ENCODE data around the gene CCR7. TPM values are rescaled to one million over a fixed set of nuclear protein-coding genes. Genes with fewer than 3 reads are reported as not detected.

CCR7 gene
- total RNA-seq (2016; rRNA removed; fragmentation: Illumina TruSeq; extraction: Trizol) (0.04 TPM in 1 of 2 replicates, not detected in the other), polyA plus RNA-seq (2011; rRNA removed) (0.53 and 0.55 TPM in 2 replicates), polyA minus RNA-seq (2011; rRNA and poly(A)+ RNA removed; ENCODE audit: low replicate concordance) (1.4 and 3.5 TPM in 2 replicates), Bru-seq, nascent RNA (percentile 27 among the genes with signal in this experiment), BruChase-seq, experiment 1, labeled RNA remaining after a 6-hour chase (percentile 29 among the genes with signal in this experiment), BruChase-seq, experiment 2, labeled RNA remaining after a 2-hour chase (percentile 34 among the genes with signal in this experiment)
- total RNA-seq (2016; cell fraction: cytosol; rRNA removed; fragmentation: Illumina TruSeq; extraction: Trizol; ENCODE audit: low read depth) = not detected in 2 replicates
- total RNA-seq (2016; cell fraction: insoluble cytoplasmic fraction; rRNA removed; fragmentation: Illumina TruSeq; extraction: Trizol) = 0.09 TPM in 1 of 2 replicates, not detected in the other
- total RNA-seq (2016; cell fraction: membrane; rRNA removed; fragmentation: Illumina TruSeq; extraction: Trizol) = not detected in 2 replicates
- not detected in 2 replicates for total RNA-seq (2016; cell fraction: nucleus; rRNA removed; fragmentation: Illumina TruSeq; extraction: Trizol)
- polyA plus RNA-seq (2011; cell fraction: cytosol; rRNA removed) = 0.59 and 0.70 TPM in 2 replicates
- 0.31 and 1.1 TPM in 2 replicates for polyA plus RNA-seq (2011; cell fraction: nucleus; rRNA removed)
- 1.1 and 1.5 TPM in 2 replicates for polyA plus RNA-seq (2012)
- polyA plus RNA-seq (2016; cell fraction: cytosol; fragmentation: Illumina TruSeq; extraction: Trizol; ENCODE audit: low read depth) = not detected in 2 replicates
- not detected in 2 replicates for polyA plus RNA-seq (2016; cell fraction: insoluble cytoplasmic fraction; fragmentation: Illumina TruSeq; extraction: Trizol; ENCODE audit: low read depth)
- polyA plus RNA-seq (2016; cell fraction: membrane; fragmentation: Illumina TruSeq; extraction: Trizol; ENCODE audit: low read depth) = not detected in 2 replicates
- not detected in 2 replicates for polyA plus RNA-seq (2016; cell fraction: nucleus; fragmentation: Illumina TruSeq; extraction: Trizol; ENCODE audit: insufficient read depth, low read depth)
- polyA minus RNA-seq (2011; cell fraction: cytosol; rRNA and poly(A)+ RNA removed) = 0.40 TPM in 1 of 2 replicates, not detected in the other
- 0.37 TPM in 1 of 2 replicates, not detected in the other for polyA minus RNA-seq (2011; cell fraction: nucleus; rRNA and poly(A)+ RNA removed)
- long read RNA-seq, experiment 1 = 0 reads
- long read RNA-seq, experiment 2 = 0 reads

GRCh38 chr17:40564883-40565768 is at the start of gene CCR7:
CCR7 (minus strand) TSS chr17:40565472; CDS start chr17:40565409, 63 bp downstream.
- H2AFZ ChIP-seq (ENCODE audit: low read length) = no peak within 1 kb of the TSS
- peaks cover 8% of the 10 kb centered on the region for H3K9me3 ChIP-seq (ENCODE audit: low read length)
- DNase-seq (ENCODE audit: low spot score) = no peak
- H3K27ac ChIP-seq (ENCODE audit: extremely low read length, insufficient read depth, low read length) = no peak within 1 kb of the TSS
- no peaks in the 10 kb centered on the region for H3K36me3 ChIP-seq (replicated peaks in 1 of 2; ENCODE audit: control insufficient read depth in 1 of 2, insufficient read depth in 2 of 2, low read length in 2 of 2)
- peaks cover 21% of the 10 kb centered on the region for H3K4me1 ChIP-seq (ENCODE audit: insufficient read depth, low read length)
- ChIA-PET CTCF (ENCODE audit: low intra/inter-chr PET ratio, low total read pairs) (no interaction called here), POLR2A (no interaction called here)
- ATAC-seq = no peak
- 45% methylated on average over 12 of the region's 12 CpGs for WGBS (ENCODE audit: low lambda C conversion rate)
- no peaks in the 10 kb centered on the region for H4K20me1 ChIP-seq (ENCODE audit: insufficient read depth, low read length)
- H3K79me2 ChIP-seq (ENCODE audit: insufficient read depth, low read length) = no peaks in the 10 kb centered on the region
- no peak within 1 kb of the TSS for H3K4me2 ChIP-seq (ENCODE audit: low read depth, low read length)
- intact Hi-C loops (cut with micrococcal nuclease; ENCODE audit: unreplicated experiment) = no loop called here
- in situ Hi-C loops (cut with HindIII; ENCODE audit: extremely low pct_ligation_motif_present, low pct_unique_long_range_greater_than_20kb) = loop anchor here (5.0 kb wide), 1 partner anchor 123 kb away; the partner anchor contains the start of gene IGFBP4
- FAIRE-seq = no peak
- no peak within 1 kb of the TSS for H3K9ac ChIP-seq (ENCODE audit: insufficient read depth, low read depth, low read length)
- no peak for TF ChIP-seq ZFP1 (CRISPR knock-in tag; IDR thresholded peaks at IDR 0.05)
- no peak for TF ChIP-seq BHLHE40 (IDR thresholded peaks at IDR 0.05; ENCODE audit: low read length)
- TF ChIP-seq ZNF790 (CRISPR knock-in tag; IDR thresholded peaks at IDR 0.05; ENCODE audit: borderline replicate concordance) = no peak
- no peak for TF ChIP-seq ZNF7 (CRISPR knock-in tag; IDR thresholded peaks at IDR 0.05)
- TF ChIP-seq ZNF496 (CRISPR knock-in tag; IDR thresholded peaks at IDR 0.05; ENCODE audit: insufficient replicate concordance) = no peak
- no peak for TF ChIP-seq DNMT3B (CRISPR knock-in tag; conservative IDR thresholded peaks at IDR 0.05)
- no peak for TF ChIP-seq PHF8 (CRISPR knock-in tag; IDR thresholded peaks at IDR 0.05)
- TF ChIP-seq, protein P1, sequence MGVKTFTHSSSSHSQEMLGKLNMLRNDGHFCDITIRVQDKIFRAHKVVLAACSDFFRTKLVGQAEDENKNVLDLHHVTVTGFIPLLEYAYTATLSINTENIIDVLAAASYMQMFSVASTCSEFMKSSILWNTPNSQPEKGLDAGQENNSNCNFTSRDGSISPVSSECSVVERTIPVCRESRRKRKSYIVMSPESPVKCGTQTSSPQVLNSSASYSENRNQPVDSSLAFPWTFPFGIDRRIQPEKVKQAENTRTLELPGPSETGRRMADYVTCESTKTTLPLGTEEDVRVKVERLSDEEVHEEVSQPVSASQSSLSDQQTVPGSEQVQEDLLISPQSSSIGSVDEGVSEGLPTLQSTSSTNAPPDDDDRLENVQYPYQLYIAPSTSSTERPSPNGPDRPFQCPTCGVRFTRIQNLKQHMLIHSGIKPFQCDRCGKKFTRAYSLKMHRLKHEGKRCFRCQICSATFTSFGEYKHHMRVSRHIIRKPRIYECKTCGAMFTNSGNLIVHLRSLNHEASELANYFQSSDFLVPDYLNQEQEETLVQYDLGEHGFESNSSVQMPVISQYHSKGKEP (CRISPR knock-in tag; IDR thresholded peaks at IDR 0.05) = no peak
- no peak for TF ChIP-seq MYNN (CRISPR knock-in tag; IDR thresholded peaks at IDR 0.05; ENCODE audit: low read depth)
- H3K4me3 ChIP-seq (replicated peaks in 1 of 3; ENCODE audit: insufficient read depth in 1 of 3, low read depth in 2 of 3, low read length in 3 of 3) = no peak within 1 kb of the TSS
- peaks cover 5 to 64% of the 10 kb centered on the region in 2 experiments; a peak in 4 of 5 replicates for H3K27me3 ChIP-seq (ENCODE audit: control insufficient read depth in 1 of 2, insufficient read depth in 2 of 2, low read length in 2 of 2)
- no TSS peak for BruUV-seq (replicated peaks)
